Lower leg skin (tissue), 4 donors: Measurements from ENCODE around the gene ZNF460. TPM values are rescaled to one million over a fixed set of nuclear protein-coding genes. Genes with fewer than 3 reads are reported as not detected.
A peak's percentile ranks its signal among the peaks of the same experiment; 100 is the strongest.
"Not testable (repeated sequence)": the region's sequence is repeated elsewhere in the genome, so short reads cannot be mapped to it uniquely, and the experiment has no call there.

Experiments used
- DNase-seq, 2 donors: peaks; one replicate each; pipeline ENCODE4 v3.0.0-alpha.2; 2019; ENCODE audit warnings: low spot score in 2 of 2
- H3K4me3 ChIP-seq: fragments of 200-600 bp; sonication (generic); 2 replicates; pipeline ENCODE4 v1.5.1; 2017; ENCODE audit warnings: mild to moderate bottlenecking, low read depth; ENCODE audit not compliant: poor library complexity, severe bottlenecking
- CTCF ChIP-seq, 3 donors: fragments of 450-650 bp; IDR thresholded peaks; one replicate each; pipeline ENCODE4 v1.5.1; 2016; ENCODE audit warnings: antibody characterized with exemption in 3 of 3, mild to moderate bottlenecking in 3 of 3, moderate library complexity in 2 of 3
- POLR2A ChIP-seq, 2 donors: fragments of 450-650 bp; IDR thresholded peaks; one replicate each; pipeline ENCODE4 v1.6.1; 2016 to 2017; ENCODE audit warnings: antibody characterized with exemption in 2 of 2, mild to moderate bottlenecking in 1 of 2, moderate library complexity in 1 of 2
- WGBS, 2 donors: methylation state at CpG; one replicate each; pipeline ENCODE4 v1.1.5; 2018; 5-methylcytosine and 5-hydroxymethylcytosine counted together
- intact Hi-C: fragments of 100-400 bp; cut with DNase I; formaldehyde crosslinking; loops from one replicate; pipeline ENCODE4 v1.15.0; 2023; ENCODE audit warnings: low total_unique reads
- total RNA-seq, 4 donors: library from RNA; depleted of rRNA; stranded (reverse); fragments of >200 nt; gene quantifications; one replicate each; pipeline ENCODE4 v1.1.0, GENCODE V29; 2016

ZNF460 gene
- total RNA-seq, 4 donors from 2014 or later: 57.6 to 71.0 (median 65.5) TPM

GRCh38 chr19:57271280-57271679 is 9.0 kb upstream of the ZNF460 start:
- WGBS, 2 donors: 96% methylated on average over 8 of the region's 8 CpGs
- no peak for TF ChIP-seq POLR2A (IDR thresholded peaks at IDR 0.05)
- TF ChIP-seq CTCF (IDR thresholded peaks at IDR 0.05): no peak
- intact Hi-C loops: no loop called here
- H3K4me3 ChIP-seq: no peak overlapping the region
- DNase-seq: no peak

- H3K4me3 ChIP-seq: no peak overlapping the region
- no peak for TF ChIP-seq POLR2A (IDR thresholded peaks at IDR 0.05)
- TF ChIP-seq CTCF (IDR thresholded peaks at IDR 0.05): no peak
- intact Hi-C loops: no loop called here
- DNase-seq: no peak
- 51 to 93% methylated on average over 1 of the region's 1 CpG for WGBS, 2 donors
These were observed 7.3 kb upstream of the ZNF460 start for GRCh38 chr19:57273014-57273413.

GRCh38 chr19:57276430-57276829 is 3.9 kb upstream of the ZNF460 start:
- no peak for DNase-seq
- WGBS, 2 donors: 72 to 84% methylated on average over 1 of the region's 1 CpG
- no peak for TF ChIP-seq CTCF (IDR thresholded peaks at IDR 0.05)
- TF ChIP-seq POLR2A (IDR thresholded peaks at IDR 0.05): no peak

GRCh38 chr19:57278481-57278880 is 1.8 kb upstream of the ZNF460 start:
- intact Hi-C loops, DNase-seq, H3K4me3 ChIP-seq: not testable (repeated sequence)
- 73 to 76% methylated on average over 2 of the region's 2 CpGs for WGBS, 2 donors

More at GRCh38 chr19:57276430-57276829, 3.9 kb upstream of the ZNF460 start:
- intact Hi-C loops: no loop called here
- no peak overlapping the region for H3K4me3 ChIP-seq

GRCh38 chr19:57279418-57280164 is 694 bp upstream of the ZNF460 start:
- DNase-seq: peak; percentile 88 to 97
- H3K4me3 ChIP-seq: peak overlapping the region; percentile 91
- intact Hi-C loops: no loop called here
- WGBS, 2 donors: 4% methylated on average over 25 of the region's 25 CpGs
- no peak for TF ChIP-seq CTCF (IDR thresholded peaks at IDR 0.05)
- TF ChIP-seq POLR2A (IDR thresholded peaks at IDR 0.05): no peak

- no peak for DNase-seq
- intact Hi-C loops: no loop called here
- TF ChIP-seq POLR2A (IDR thresholded peaks at IDR 0.05) (no peak), CTCF (IDR thresholded peaks at IDR 0.05) (no peak)
- peak overlapping the region; percentile 91 for H3K4me3 ChIP-seq
- WGBS, 2 donors: 5% methylated on average over 6 of the region's 6 CpGs
These were observed 696 bp downstream of the ZNF460 start for GRCh38 chr19:57280962-57281400.
